Neural cell (in vitro differentiated cells): ENCODE measurements around the gene CRTAC1. TPM values are rescaled to one million over a fixed set of nuclear protein-coding genes. Genes with fewer than 3 reads are reported as not detected.

Source experiments
- H2AFZ ChIP-seq: fragments of 200-600, 300-800 bp; sonication (generic), shearing (Covaris generic); 2 replicates; pipeline ENCODE4 v1.6.0; 2014; ENCODE audit warnings: low read depth, mild to moderate bottlenecking, antibody characterized with exemption, low read length, moderate library complexity
- H3F3A ChIP-seq: fragments of 200-600 bp; shearing (Covaris generic); 2 replicates; pipeline ENCODE4 v1.6.1; 2016; ENCODE audit warnings: mild to moderate bottlenecking, moderate library complexity, mixed read lengths, antibody characterized with exemption, low read length; ENCODE audit not compliant: insufficient read depth, poor library complexity, severe bottlenecking
- H3K27ac ChIP-seq: fragments of 200-600, 300-800 bp; sonication (generic), shearing (Covaris generic); 2 replicates; pipeline ENCODE4 v1.5.1; 2014; ENCODE audit warnings: mild to moderate bottlenecking, low read length, moderate library complexity
- H3K27me3 ChIP-seq: fragments of 300-800, 200-600 bp; sonication (generic), shearing (Covaris generic); 2 replicates; pipeline ENCODE4 v1.6.0; 2014; ENCODE audit warnings: mild to moderate bottlenecking, low read depth, low read length, moderate library complexity; ENCODE audit not compliant: insufficient read depth
- H3K36me3 ChIP-seq: fragments of 300-800, 200-600 bp; sonication (generic), shearing (Covaris generic); 2 replicates; pipeline ENCODE4 v1.5.1; 2014; ENCODE audit warnings: mild to moderate bottlenecking, antibody characterized with exemption, low read length, moderate library complexity; ENCODE audit not compliant: insufficient read depth
- H3K4me2 ChIP-seq: fragments of 300-800, 200-600 bp; sonication (generic), shearing (Covaris generic); 2 replicates; pipeline ENCODE4 v1.6.0; 2014; ENCODE audit warnings: mild to moderate bottlenecking, low read length
- H3K4me3 ChIP-seq: fragments of 300-800, 200-600 bp; sonication (generic), shearing (Covaris generic); 2 replicates; pipeline ENCODE4 v1.5.1; 2014; ENCODE audit warnings: mild to moderate bottlenecking, low read length, moderate library complexity
- H3K79me2 ChIP-seq: fragments of 200-600 bp; shearing (Covaris generic); replicated peaks from 2 replicates; pipeline ENCODE4 v1.6.0; 2014; ENCODE audit warnings: mild to moderate bottlenecking, low read length, moderate library complexity; ENCODE audit not compliant: insufficient read depth
- H3K9ac ChIP-seq: fragments of 300-800, 200-600 bp; sonication (generic), shearing (Covaris generic); 2 replicates; pipeline ENCODE4 v1.6.1; 2016; ENCODE audit warnings: mild to moderate bottlenecking, low read length, mixed read lengths
- H3K9me2 ChIP-seq: fragments of 200-600 bp; shearing (Covaris generic); 2 replicates; pipeline ENCODE4 v1.6.1; 2016; ENCODE audit warnings: mild to moderate bottlenecking, low read length, mixed read lengths; ENCODE audit not compliant: insufficient read depth
- H3K9me3 ChIP-seq: fragments of 200-600, 300-800 bp; sonication (generic), shearing (Covaris generic); 2 replicates; pipeline ENCODE4 v1.6.1; 2016; ENCODE audit warnings: mild to moderate bottlenecking, mixed run types, low read length, moderate library complexity, mixed read lengths
- H4K20me1 ChIP-seq: fragments of 200-600 bp; shearing (Covaris generic); 2 replicates; pipeline ENCODE4 v1.6.1; 2016; ENCODE audit warnings: mild to moderate bottlenecking, mixed run types; ENCODE audit not compliant: insufficient read depth
- EP300 ChIP-seq: fragments of 450-650 bp; conservative IDR thresholded peaks from 2 replicates; pipeline ENCODE4 v1.6.1; 2014; ENCODE audit warnings: antibody characterized with exemption, mild to moderate bottlenecking, moderate library complexity; ENCODE audit not compliant: poor library complexity, severe bottlenecking
- EZH2 ChIP-seq: fragments of 200-600, 300-800 bp; shearing (Covaris generic), sonication (generic); IDR thresholded peaks from 2 replicates; pipeline ENCODE4 v1.6.1; 2014; ENCODE audit warnings: antibody characterized with exemption, low read length, borderline replicate concordance, mild to moderate bottlenecking; ENCODE audit not compliant: insufficient read depth, poor library complexity, severe bottlenecking
- MXI1 ChIP-seq: fragments of 450-650 bp; conservative IDR thresholded peaks from 2 replicates; pipeline ENCODE4 v1.6.1; 2014; ENCODE audit warnings: antibody characterized with exemption, mild to moderate bottlenecking; ENCODE audit not compliant: poor library complexity, severe bottlenecking
- POLR2AphosphoS5 ChIP-seq: IDR thresholded peaks from 2 replicates; pipeline ENCODE4 v1.6.1; 2012
- RAD21 ChIP-seq: fragments of 450-650 bp; conservative IDR thresholded peaks from 2 replicates; pipeline ENCODE4 v1.6.1; 2014; ENCODE audit warnings: antibody characterized with exemption, mild to moderate bottlenecking, moderate library complexity
- SMC3 ChIP-seq: fragments of 450-650 bp; conservative IDR thresholded peaks from 2 replicates; pipeline ENCODE4 v1.6.1; 2014; ENCODE audit warnings: antibody characterized with exemption, mild to moderate bottlenecking, moderate library complexity; ENCODE audit not compliant: poor library complexity
- TAF1 ChIP-seq: IDR thresholded peaks from 2 replicates; pipeline ENCODE4 v1.6.1; 2012; ENCODE audit warnings: low read depth
- polyA plus RNA-seq: library from polyadenylated mRNA; depleted of rRNA; stranded (reverse); fragments of >200 nt; gene quantifications from 2 replicates; pipeline ENCODE4 v1.2.3, GENCODE V29; 2014
- TF ChIP-seq, protein P1 (sequence below): fragments of 450-650 bp; IDR thresholded peaks from 2 replicates; pipeline ENCODE4 v1.5.1; 2014; ENCODE audit warnings: antibody characterized with exemption, mild to moderate bottlenecking, moderate library complexity; ENCODE audit not compliant: poor library complexity, severe bottlenecking
- TF ChIP-seq, protein P2 (sequence below): IDR thresholded peaks from 2 replicates; pipeline ENCODE4 v1.6.1; 2012; ENCODE audit warnings: borderline replicate concordance

Gene CRTAC1
- polyA plus RNA-seq, 1 donor from 2014 or later, result 1.1 TPM

DNA sequence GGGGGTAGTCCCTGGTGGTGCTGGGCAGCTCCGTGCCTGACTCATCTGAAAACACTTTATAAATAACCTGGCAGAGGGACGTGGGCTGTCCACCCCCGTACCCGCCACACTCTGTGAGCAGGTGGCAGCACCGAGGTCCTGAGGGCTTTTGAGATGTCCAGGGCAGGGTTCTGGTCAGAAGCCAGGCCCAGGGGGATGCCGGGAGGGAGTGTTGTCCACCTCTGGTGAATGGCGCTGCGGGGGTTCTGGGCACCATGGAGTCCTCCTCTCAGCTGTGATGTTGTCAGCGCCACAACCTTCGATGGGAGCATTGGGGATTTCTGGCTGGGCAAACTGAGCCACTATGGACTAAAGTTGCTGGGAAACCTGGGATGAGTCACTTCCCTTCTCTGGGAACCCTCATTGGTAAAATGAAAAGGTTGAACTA, 208.1 kb downstream of the CRTAC1 start:
- Histone ChIP-seq H3K79me2 (no peaks in the 10 kb centered on the region), H2AFZ (no peak overlapping the region), H3F3A (no peaks in the 10 kb centered on the region), H3K27me3 (no peaks in the 10 kb centered on the region), H3K9me3 (no peaks in the 10 kb centered on the region), H3K4me2 (no peak overlapping the region), H3K9me2 (no peaks in the 10 kb centered on the region), H3K4me3 (no peak overlapping the region), H4K20me1 (no peaks in the 10 kb centered on the region), H3K9ac (no peak overlapping the region), H3K36me3 (no peaks in the 10 kb centered on the region), H3K27ac (no peak overlapping the region)
- TF ChIP-seq RAD21, result no peak
- no peak for TF ChIP-seq EZH2
- TF ChIP-seq SMC3, result no peak
- TF ChIP-seq, protein P1, sequence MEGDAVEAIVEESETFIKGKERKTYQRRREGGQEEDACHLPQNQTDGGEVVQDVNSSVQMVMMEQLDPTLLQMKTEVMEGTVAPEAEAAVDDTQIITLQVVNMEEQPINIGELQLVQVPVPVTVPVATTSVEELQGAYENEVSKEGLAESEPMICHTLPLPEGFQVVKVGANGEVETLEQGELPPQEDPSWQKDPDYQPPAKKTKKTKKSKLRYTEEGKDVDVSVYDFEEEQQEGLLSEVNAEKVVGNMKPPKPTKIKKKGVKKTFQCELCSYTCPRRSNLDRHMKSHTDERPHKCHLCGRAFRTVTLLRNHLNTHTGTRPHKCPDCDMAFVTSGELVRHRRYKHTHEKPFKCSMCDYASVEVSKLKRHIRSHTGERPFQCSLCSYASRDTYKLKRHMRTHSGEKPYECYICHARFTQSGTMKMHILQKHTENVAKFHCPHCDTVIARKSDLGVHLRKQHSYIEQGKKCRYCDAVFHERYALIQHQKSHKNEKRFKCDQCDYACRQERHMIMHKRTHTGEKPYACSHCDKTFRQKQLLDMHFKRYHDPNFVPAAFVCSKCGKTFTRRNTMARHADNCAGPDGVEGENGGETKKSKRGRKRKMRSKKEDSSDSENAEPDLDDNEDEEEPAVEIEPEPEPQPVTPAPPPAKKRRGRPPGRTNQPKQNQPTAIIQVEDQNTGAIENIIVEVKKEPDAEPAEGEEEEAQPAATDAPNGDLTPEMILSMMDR, result no peak
- no peak for TF ChIP-seq MXI1
- no peak for TF ChIP-seq TAF1
- TF ChIP-seq, protein P2, sequence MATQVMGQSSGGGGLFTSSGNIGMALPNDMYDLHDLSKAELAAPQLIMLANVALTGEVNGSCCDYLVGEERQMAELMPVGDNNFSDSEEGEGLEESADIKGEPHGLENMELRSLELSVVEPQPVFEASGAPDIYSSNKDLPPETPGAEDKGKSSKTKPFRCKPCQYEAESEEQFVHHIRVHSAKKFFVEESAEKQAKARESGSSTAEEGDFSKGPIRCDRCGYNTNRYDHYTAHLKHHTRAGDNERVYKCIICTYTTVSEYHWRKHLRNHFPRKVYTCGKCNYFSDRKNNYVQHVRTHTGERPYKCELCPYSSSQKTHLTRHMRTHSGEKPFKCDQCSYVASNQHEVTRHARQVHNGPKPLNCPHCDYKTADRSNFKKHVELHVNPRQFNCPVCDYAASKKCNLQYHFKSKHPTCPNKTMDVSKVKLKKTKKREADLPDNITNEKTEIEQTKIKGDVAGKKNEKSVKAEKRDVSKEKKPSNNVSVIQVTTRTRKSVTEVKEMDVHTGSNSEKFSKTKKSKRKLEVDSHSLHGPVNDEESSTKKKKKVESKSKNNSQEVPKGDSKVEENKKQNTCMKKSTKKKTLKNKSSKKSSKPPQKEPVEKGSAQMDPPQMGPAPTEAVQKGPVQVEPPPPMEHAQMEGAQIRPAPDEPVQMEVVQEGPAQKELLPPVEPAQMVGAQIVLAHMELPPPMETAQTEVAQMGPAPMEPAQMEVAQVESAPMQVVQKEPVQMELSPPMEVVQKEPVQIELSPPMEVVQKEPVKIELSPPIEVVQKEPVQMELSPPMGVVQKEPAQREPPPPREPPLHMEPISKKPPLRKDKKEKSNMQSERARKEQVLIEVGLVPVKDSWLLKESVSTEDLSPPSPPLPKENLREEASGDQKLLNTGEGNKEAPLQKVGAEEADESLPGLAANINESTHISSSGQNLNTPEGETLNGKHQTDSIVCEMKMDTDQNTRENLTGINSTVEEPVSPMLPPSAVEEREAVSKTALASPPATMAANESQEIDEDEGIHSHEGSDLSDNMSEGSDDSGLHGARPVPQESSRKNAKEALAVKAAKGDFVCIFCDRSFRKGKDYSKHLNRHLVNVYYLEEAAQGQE, result no peak
- TF ChIP-seq EP300, result no peak
- TF ChIP-seq POLR2AphosphoS5, result no peak

DNA sequence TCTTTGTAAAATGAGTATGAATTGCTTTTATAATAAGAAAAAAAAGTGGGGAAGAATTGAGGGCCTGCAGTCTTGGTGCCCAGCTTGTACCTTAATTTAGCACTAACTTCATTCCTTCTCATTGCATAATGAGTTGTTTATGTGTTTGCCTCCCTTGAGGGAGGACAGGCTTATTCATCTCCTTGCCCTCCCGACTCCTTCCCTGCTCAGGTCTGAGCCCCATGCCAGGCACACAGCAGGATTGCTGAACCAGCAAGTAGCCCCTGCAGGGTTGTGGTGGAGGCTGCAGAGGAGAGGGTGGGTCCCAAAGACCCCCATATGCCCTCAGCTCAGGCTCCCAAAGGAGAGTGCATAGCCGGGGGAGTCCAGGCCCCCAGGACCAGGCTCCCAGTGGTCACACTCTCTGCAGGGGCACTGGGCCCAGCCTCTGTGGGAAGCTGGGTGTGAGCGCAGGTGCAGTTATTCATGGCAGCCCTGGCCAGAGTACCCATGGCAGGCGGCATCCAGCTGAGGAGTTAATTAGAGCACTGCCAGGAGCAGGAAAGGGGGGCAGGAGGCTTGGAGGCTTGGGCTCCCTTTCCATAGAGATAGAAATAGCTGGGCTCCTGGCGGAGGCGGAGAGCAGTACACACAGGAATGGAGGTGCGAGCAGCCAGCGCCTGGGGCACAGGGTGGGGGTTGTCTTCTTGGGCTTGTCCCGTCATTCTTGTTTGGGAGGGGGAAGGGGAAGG, 208.9 kb downstream of the CRTAC1 start:
- Histone ChIP-seq H3K4me2 (no peak overlapping the region), H3F3A (no peaks in the 10 kb centered on the region), H3K9ac (no peak overlapping the region), H3K4me3 (no peak overlapping the region), H4K20me1 (no peaks in the 10 kb centered on the region), H3K9me2 (no peaks in the 10 kb centered on the region), H3K27me3 (no peaks in the 10 kb centered on the region), H3K9me3 (no peaks in the 10 kb centered on the region), H2AFZ (no peak overlapping the region), H3K27ac (no peak overlapping the region), H3K36me3 (no peaks in the 10 kb centered on the region), H3K79me2 (no peaks in the 10 kb centered on the region)
- TF ChIP-seq, protein P1, result no peak
